CD4-positive, alpha-beta memory T cell (primary cell): ENCODE results near the gene COL4A1. TPM values are rescaled to one million over a fixed set of nuclear protein-coding genes. Genes with fewer than 3 reads are reported as not detected.

Source experiments
- CTCF ChIA-PET: fragments of 350-600 bp; sonication (Branson Sonifier 250); formaldehyde crosslinking; loops from one replicate; lab custom pipeline; 2021; ENCODE audit warnings: inconsistent platforms; ENCODE audit not compliant: partially characterized antibody; lab: Charles Lee
- POLR2A ChIA-PET: fragments of 350-600 bp; sonication (Branson Sonifier 250); formaldehyde crosslinking; loops from one replicate; lab custom pipeline; 2021; ENCODE audit not compliant: partially characterized antibody; lab: Charles Lee
- DNase-seq, 5 donors: peaks; one replicate each; pipeline versions ENCODE4 v3.0.0 to v3.0.0-alpha.2; 2020 to 2022; ENCODE audit warnings: mixed read lengths in 1 of 5
- H3K27ac ChIP-seq: one replicate; pipeline ENCODE4 v1.7.0; 2013; ENCODE audit warnings: low read depth, low read length
- H3K27me3 ChIP-seq: 2 replicates; pipeline ENCODE4 v1.7.0; 2013; ENCODE audit warnings: mild to moderate bottlenecking, low read length, moderate library complexity; ENCODE audit not compliant: insufficient read depth
- H3K36me3 ChIP-seq: 2 replicates; pipeline ENCODE4 v1.7.0; 2013; ENCODE audit warnings: mild to moderate bottlenecking, low read length, moderate library complexity; ENCODE audit not compliant: insufficient read depth
- H3K4me1 ChIP-seq: 2 replicates; pipeline ENCODE4 v1.7.0; 2013; ENCODE audit warnings: mild to moderate bottlenecking, low read length, moderate library complexity; ENCODE audit not compliant: insufficient read depth
- H3K4me3 ChIP-seq, 2 donors: one replicate each; pipeline ENCODE4 v1.7.0; 2013; ENCODE audit warnings: low read length in 2 of 2, mild to moderate bottlenecking in 1 of 2
- H3K9me3 ChIP-seq, 2 donors: one replicate each; pipeline ENCODE4 v1.7.0; 2013; ENCODE audit warnings: low read length in 2 of 2, control low read depth in 1 of 2; ENCODE audit not compliant: control insufficient read depth in 1 of 2
- H3K27ac Mint-ChIP-seq, 7 donors: one replicate each; pipeline ENCODE4 v1.8.0; 2020 to 2021; ENCODE audit warnings: mixed read lengths in 7 of 7, mild to moderate bottlenecking in 6 of 7, inconsistent platforms in 3 of 7, moderate library complexity in 3 of 7
- H3K27me3 Mint-ChIP-seq, 2 donors: one replicate each; pipeline ENCODE4 v1.8.0; 2020 to 2021; ENCODE audit warnings: mixed read lengths in 2 of 2
- H3K36me3 Mint-ChIP-seq, 2 donors: one replicate each; pipeline ENCODE4 v1.8.0; 2020 to 2021; ENCODE audit warnings: mixed read lengths in 2 of 2, inconsistent platforms in 1 of 2, mild to moderate bottlenecking in 1 of 2
- H3K4me1 Mint-ChIP-seq, 4 donors: one replicate each; pipeline ENCODE4 v1.8.0; 2020 to 2021; ENCODE audit warnings: mixed read lengths in 4 of 4, mild to moderate bottlenecking in 1 of 4
- H3K4me3 Mint-ChIP-seq, 8 donors: one replicate each; pipeline ENCODE4 v1.8.0; 2020 to 2021; ENCODE audit warnings: mixed read lengths in 8 of 8, mild to moderate bottlenecking in 7 of 8, moderate library complexity in 6 of 8, inconsistent platforms in 3 of 8
- H3K9me3 Mint-ChIP-seq, 8 donors: one replicate each; pipeline ENCODE4 v1.8.0; 2020 to 2021; ENCODE audit warnings: mixed read lengths in 8 of 8, mild to moderate bottlenecking in 5 of 8, inconsistent platforms in 3 of 8, moderate library complexity in 1 of 8
- intact Hi-C: fragments of 100-400 bp; cut with micrococcal nuclease; formaldehyde crosslinking; loops from one replicate; pipeline ENCODE4 v1.15.1; 2023
- polyA plus RNA-seq, 2 donors: library from polyadenylated mRNA; unstranded; fragments of 300-500 nt; fragmentation: Illumina TruSeq; gene quantifications; one replicate each; pipeline ENCODE4 v1.2.3, GENCODE V29; 2021
- total RNA-seq, 2 experiments: library from RNA; stranded (reverse); gene quantifications; one replicate each; pipeline ENCODE4 v1.2.3, GENCODE V29; 2021

COL4A1 gene
- total and polyA plus RNA-seq, 4 experiments from 2014 or later = not detected

DNA sequence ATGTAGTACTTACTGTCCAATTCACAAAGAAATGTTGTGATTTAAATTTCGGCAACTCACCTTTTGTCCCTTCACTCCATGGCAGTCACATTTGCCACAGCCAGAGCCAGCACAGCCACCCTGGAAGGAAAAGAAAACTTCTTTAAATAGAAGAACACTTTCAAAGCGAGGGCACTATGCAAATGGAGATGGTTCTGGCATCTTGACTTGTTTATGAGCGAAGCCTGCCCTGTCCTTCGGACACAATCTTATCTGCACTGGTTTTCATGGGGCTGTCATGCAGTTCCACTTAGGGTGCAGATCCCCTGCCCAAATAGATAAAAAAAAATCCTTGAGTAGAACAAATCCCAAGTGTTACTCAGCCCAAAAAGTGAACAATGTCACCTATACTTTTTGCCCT is 64.3 kb downstream of the COL4A1 start:
- peaks cover 3 to 11% of the 10 kb centered on the region in 2 donors for H3K27me3 Mint-ChIP-seq
- H3K4me3 Mint-ChIP-seq = no peak overlapping the region
- H3K36me3 ChIP-seq = no peaks in the 10 kb centered on the region
- no peak overlapping the region for H3K4me3 ChIP-seq
- no peaks in the 10 kb centered on the region for H3K4me1 Mint-ChIP-seq
- CTCF ChIA-PET = no interaction called here
- no peaks in the 10 kb centered on the region for H3K36me3 Mint-ChIP-seq
- POLR2A ChIA-PET = no interaction called here
- H3K27ac Mint-ChIP-seq = no peak overlapping the region
- no peaks in the 10 kb centered on the region for H3K9me3 ChIP-seq
- H3K4me1 ChIP-seq = no peaks in the 10 kb centered on the region
- no peak overlapping the region for H3K27ac ChIP-seq
- no peak for DNase-seq
- no peaks in the 10 kb centered on the region for H3K27me3 ChIP-seq
- H3K9me3 Mint-ChIP-seq = no peaks in the 10 kb centered on the region
- intact Hi-C loops = no loop called here

DNA sequence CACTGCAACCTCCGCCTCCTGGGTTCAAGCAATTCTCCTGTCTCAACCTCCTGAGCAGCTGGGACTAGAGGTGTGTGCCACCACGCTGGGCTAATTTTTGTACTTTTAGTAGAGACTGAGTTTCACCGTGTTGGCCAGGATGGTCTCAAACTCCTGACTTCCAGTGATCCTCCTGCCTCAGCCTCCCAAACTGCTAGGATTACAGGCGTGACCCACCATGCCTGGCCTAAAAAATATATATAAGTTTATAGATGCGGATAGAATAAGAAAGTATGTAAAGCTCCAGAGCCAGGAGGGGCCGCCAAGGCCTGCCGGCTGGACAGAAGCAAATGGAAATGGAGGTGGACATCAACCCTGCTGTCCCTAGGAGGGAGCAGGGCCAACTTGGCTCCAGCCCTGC is 66.0 kb downstream of the COL4A1 start:
- ChIA-PET POLR2A (no interaction called here), CTCF (no interaction called here)
- H3K27me3 ChIP-seq = no peaks in the 10 kb centered on the region
- no peak overlapping the region for H3K4me3 ChIP-seq
- H3K27me3 Mint-ChIP-seq = peaks cover 7 to 14% of the 10 kb centered on the region in 2 donors
- no peak overlapping the region for H3K27ac ChIP-seq
- H3K4me1 ChIP-seq = no peaks in the 10 kb centered on the region
- no peaks in the 10 kb centered on the region for H3K36me3 ChIP-seq
- intact Hi-C loops = no loop called here
- H3K36me3 Mint-ChIP-seq = no peaks in the 10 kb centered on the region
- H3K4me1 Mint-ChIP-seq = no peaks in the 10 kb centered on the region
- no peak overlapping the region for H3K4me3 Mint-ChIP-seq
- H3K27ac Mint-ChIP-seq = no peak overlapping the region
- H3K9me3 Mint-ChIP-seq = no peaks in the 10 kb centered on the region
- H3K9me3 ChIP-seq = no peaks in the 10 kb centered on the region
- DNase-seq = no peak

DNA sequence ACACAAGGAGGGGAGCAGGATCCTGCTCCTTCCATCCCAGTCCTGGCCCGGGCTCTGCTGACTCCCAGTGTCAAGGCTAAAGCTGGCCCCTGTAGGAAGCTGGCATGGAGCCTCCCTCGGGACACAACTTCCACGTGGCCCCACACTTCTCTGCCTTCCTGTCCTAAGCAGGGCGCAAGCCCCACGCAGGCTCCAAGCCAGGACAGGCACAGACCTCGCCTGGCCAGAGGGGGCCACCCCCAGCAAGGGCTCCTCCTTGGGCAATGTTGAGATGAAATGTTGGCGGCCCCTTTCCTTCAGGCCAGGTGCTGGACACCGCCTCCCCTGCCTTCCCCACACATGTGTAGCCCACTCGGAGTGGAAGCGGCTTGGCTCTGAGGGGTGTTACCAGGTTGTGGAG is 66.6 kb downstream of the COL4A1 start:
- Histone ChIP-seq H3K27me3 (no peaks in the 10 kb centered on the region), H3K36me3 (no peaks in the 10 kb centered on the region), H3K4me3 (no peak overlapping the region), H3K27ac (no peak overlapping the region), H3K4me1 (no peaks in the 10 kb centered on the region), H3K9me3 (no peaks in the 10 kb centered on the region)
- CTCF ChIA-PET = no interaction called here
- H3K27ac Mint-ChIP-seq = no peak overlapping the region
- no peaks in the 10 kb centered on the region for H3K9me3 Mint-ChIP-seq
- H3K27me3 Mint-ChIP-seq = peaks cover 7 to 14% of the 10 kb centered on the region in 2 donors
- H3K4me3 Mint-ChIP-seq = no peak overlapping the region
- intact Hi-C loops = no loop called here
- H3K4me1 Mint-ChIP-seq = no peaks in the 10 kb centered on the region
- no peaks in the 10 kb centered on the region for H3K36me3 Mint-ChIP-seq
- POLR2A ChIA-PET = no interaction called here
- DNase-seq = no peak

DNA sequence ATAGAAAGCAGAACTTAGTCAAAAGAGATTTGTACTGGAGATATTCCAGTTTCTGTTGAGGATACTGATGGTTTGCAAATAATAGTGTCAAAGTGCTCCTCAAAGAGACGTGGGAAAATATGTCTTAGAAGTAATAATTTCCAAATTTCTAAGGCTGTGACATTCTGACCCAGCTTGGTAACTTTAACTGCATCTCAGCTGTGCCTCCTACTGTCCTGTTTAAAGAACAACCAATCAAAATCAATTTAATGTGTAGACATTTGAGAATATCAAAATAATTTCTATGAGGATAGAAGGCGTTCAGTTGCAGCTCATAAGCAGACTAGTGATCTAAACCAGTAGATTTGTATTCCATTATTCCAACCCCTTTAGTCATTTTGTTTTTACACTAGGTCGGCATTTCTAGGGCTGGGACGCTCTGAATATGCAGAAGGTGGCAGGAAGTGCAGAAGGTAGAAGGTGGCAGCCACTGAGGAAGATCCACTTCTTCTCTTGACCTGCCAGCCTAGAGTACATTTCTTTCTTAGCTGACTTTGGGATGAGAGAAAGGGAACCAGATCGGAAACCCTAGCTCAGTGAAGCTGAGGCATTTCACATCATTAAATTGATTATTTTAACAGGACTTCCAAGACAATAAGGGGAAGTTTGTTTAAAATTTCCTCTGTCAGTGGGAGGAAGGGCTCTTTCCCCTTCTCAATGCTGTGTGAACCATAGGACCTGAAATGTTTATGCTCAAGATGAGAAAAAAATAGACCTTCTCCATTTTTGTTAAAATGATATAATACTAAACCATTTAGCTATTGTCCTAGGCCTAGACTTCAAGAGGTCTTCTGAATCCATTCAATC is 67.5 kb downstream of the COL4A1 start:
- no peaks in the 10 kb centered on the region for H3K4me1 Mint-ChIP-seq
- POLR2A ChIA-PET = no interaction called here
- no peak for DNase-seq
- H3K9me3 ChIP-seq = no peaks in the 10 kb centered on the region
- H3K36me3 ChIP-seq = no peaks in the 10 kb centered on the region
- peaks cover 7 to 14% of the 10 kb centered on the region in 2 donors for H3K27me3 Mint-ChIP-seq
- H3K27ac Mint-ChIP-seq = no peak overlapping the region
- no peak overlapping the region for H3K4me3 Mint-ChIP-seq
- H3K4me3 ChIP-seq = no peak overlapping the region
- CTCF ChIA-PET = no interaction called here
- no peak overlapping the region for H3K27ac ChIP-seq
- intact Hi-C loops = no loop called here
- no peaks in the 10 kb centered on the region for H3K36me3 Mint-ChIP-seq
- no peaks in the 10 kb centered on the region for H3K9me3 Mint-ChIP-seq
- no peaks in the 10 kb centered on the region for H3K4me1 ChIP-seq
- H3K27me3 ChIP-seq = no peaks in the 10 kb centered on the region

DNA sequence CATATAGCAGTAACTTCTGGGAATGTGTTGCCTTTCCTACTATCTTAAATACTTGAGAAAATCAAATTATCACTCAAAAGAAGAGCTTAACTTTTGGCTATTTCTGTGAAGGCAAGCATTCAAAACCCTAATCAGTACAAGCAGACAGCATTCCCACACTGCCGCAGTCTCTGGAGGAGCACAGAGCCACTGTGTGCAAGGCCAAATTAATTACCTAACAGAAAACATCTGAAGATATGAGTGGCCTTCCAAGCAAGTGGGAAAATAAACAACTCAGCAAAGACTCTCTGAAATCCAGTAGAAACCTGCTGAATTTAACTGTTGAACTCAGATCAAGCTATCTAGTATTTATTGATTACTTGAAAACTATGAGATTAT is 68.2 kb downstream of the COL4A1 start:
- no peak overlapping the region for H3K4me3 Mint-ChIP-seq
- Histone ChIP-seq H3K4me3 (no peak overlapping the region), H3K36me3 (no peaks in the 10 kb centered on the region), H3K4me1 (no peaks in the 10 kb centered on the region), H3K9me3 (no peaks in the 10 kb centered on the region), H3K27ac (no peak overlapping the region), H3K27me3 (no peaks in the 10 kb centered on the region)
- H3K36me3 Mint-ChIP-seq = no peaks in the 10 kb centered on the region
- intact Hi-C loops = no loop called here
- H3K9me3 Mint-ChIP-seq = no peaks in the 10 kb centered on the region
- no peak overlapping the region for H3K27ac Mint-ChIP-seq
- no peak for DNase-seq
- POLR2A ChIA-PET = no interaction called here
- peaks cover 9 to 14% of the 10 kb centered on the region in 2 donors for H3K27me3 Mint-ChIP-seq
- H3K4me1 Mint-ChIP-seq = no peaks in the 10 kb centered on the region
- CTCF ChIA-PET = no interaction called here

DNA sequence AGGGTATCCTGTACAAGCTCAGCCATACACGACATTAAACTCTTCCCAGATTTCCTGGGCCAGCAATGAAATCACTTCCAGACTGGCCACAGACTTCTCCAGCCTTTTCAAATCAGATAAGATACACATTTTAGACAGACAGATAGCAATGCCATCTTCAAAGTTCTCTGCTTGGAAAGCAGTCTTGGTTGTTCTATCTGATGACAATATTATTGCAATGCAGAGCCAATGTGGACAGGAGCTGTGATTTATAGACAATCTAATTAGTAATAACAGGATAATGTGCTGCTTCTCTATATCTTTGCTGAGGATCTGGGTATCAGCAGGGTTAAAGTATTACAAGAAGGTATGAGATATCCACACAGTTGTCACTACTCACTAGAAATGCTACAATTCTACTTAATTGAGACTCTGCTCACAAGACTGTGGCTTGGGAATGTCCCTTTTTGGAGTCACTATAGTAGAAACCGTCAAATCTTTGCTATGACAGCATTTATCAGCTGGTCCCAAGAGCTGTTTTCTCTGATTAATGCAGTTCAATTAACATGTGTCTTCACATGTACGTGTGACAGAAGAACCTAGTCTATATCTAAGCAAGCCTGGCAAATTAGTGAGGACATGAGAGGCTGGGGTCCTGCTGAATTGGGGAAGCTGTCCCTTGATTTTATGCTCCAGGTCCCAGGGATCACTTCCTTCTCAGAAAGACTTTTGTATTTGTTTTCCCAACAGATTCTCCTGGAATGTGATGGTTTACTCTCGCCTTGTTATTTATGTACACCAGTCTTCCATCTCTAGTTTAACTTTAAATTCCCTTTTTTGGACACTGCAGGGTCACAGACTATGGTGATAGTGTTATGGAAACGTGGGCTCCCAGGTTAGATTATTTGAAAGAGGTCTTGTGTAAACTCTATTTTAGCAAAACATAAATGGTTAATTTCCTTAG is 68.8 kb downstream of the COL4A1 start:
- Mint-ChIP-seq H3K27me3 (peaks cover 15 to 18% of the 10 kb centered on the region in 2 donors), H3K4me3 (no peak overlapping the region), H3K4me1 (no peaks in the 10 kb centered on the region), H3K36me3 (no peaks in the 10 kb centered on the region), H3K9me3 (no peaks in the 10 kb centered on the region), H3K27ac (no peak overlapping the region)
- no peak for DNase-seq
- no peak overlapping the region for H3K4me3 ChIP-seq
- CTCF ChIA-PET = interaction anchor here (0.7 kb wide), 1 partner anchor 15 kb away, joined by 4 read pairs; no protein-coding TSS in a partner anchor
- no peaks in the 10 kb centered on the region for H3K9me3 ChIP-seq
- H3K4me1 ChIP-seq = no peaks in the 10 kb centered on the region
- intact Hi-C loops = no loop called here
- H3K36me3 ChIP-seq = no peaks in the 10 kb centered on the region
- no peaks in the 10 kb centered on the region for H3K27me3 ChIP-seq
- no peak overlapping the region for H3K27ac ChIP-seq
- POLR2A ChIA-PET = no interaction called here

DNA sequence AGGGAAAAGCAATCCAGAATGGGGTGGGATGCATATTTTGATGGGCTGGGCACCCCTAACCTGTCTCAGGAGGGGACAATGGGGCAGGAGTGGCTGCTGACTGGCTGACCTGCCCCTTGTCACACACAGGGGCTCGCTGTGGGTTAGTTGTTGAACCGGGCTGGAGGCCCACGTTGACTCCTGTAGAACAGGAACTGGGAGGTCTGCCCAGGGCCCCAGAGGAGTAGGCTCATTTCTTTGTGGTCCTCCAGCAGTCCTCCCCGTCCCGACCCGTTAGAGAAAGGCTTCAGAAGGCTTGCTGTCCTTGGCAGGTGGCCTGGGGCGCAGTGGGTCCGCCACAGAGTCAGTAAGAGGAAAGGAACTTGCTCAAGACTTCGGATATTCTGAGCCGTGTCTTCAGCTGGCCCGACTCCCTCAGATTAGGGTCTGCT is 70.1 kb downstream of the COL4A1 start:
- no peaks in the 10 kb centered on the region for H3K36me3 ChIP-seq
- Mint-ChIP-seq H3K27ac (no peak overlapping the region), H3K4me1 (no peaks in the 10 kb centered on the region), H3K27me3 (peaks cover 17 to 19% of the 10 kb centered on the region in 2 donors), H3K36me3 (no peaks in the 10 kb centered on the region), H3K9me3 (no peaks in the 10 kb centered on the region), H3K4me3 (no peak overlapping the region)
- no peaks in the 10 kb centered on the region for H3K9me3 ChIP-seq
- no peaks in the 10 kb centered on the region for H3K4me1 ChIP-seq
- no peak overlapping the region for H3K4me3 ChIP-seq
- intact Hi-C loops = no loop called here
- no peak for DNase-seq
- POLR2A ChIA-PET = no interaction called here
- no peaks in the 10 kb centered on the region for H3K27me3 ChIP-seq
- CTCF ChIA-PET = no interaction called here
- H3K27ac ChIP-seq = no peak overlapping the region
